Suprapubic skin (tissue), 4 donors: ENCODE results near the gene TADA1. TPM values are rescaled to one million over a fixed set of nuclear protein-coding genes. Genes with fewer than 3 reads are reported as not detected.

Experiments
- DNase-seq, 2 donors: peaks; one replicate each; pipeline ENCODE4 v3.0.0-alpha.2; 2019; ENCODE audit warnings: low spot score in 2 of 2
- H3K27ac ChIP-seq: fragments of 200-600 bp; sonication (generic); one replicate; pipeline ENCODE4 v1.5.1; 2019
- H3K27me3 ChIP-seq: fragments of 200-600 bp; sonication (generic); one replicate; pipeline ENCODE4 v1.5.1; 2019
- H3K36me3 ChIP-seq: fragments of 200-600 bp; sonication (generic); one replicate; pipeline ENCODE4 v1.5.1; 2019
- H3K4me1 ChIP-seq: fragments of 200-600 bp; sonication (generic); one replicate; pipeline ENCODE4 v1.5.1; 2019
- H3K4me3 ChIP-seq: fragments of 200-600 bp; sonication (generic); one replicate; pipeline ENCODE4 v1.5.1; 2019; ENCODE audit warnings: mild to moderate bottlenecking
- H3K9me3 ChIP-seq: fragments of 200-600 bp; sonication (generic); one replicate; pipeline ENCODE4 v1.5.1; 2019
- EP300 ChIP-seq: sonication (generic); formaldehyde crosslinking; IDR thresholded peaks from one replicate; pipeline ENCODE4 v1.6.1; 2017; ENCODE audit warnings: antibody characterized with exemption
- POLR2A ChIP-seq, 2 donors: fragments of 450-650 bp; IDR thresholded peaks; one replicate each; pipeline ENCODE4 v1.6.1; 2017; ENCODE audit warnings: antibody characterized with exemption in 2 of 2, mild to moderate bottlenecking in 2 of 2, moderate library complexity in 2 of 2
- POLR2AphosphoS5 ChIP-seq, 3 donors: sonication (generic); formaldehyde crosslinking; IDR thresholded peaks; one replicate each; pipeline ENCODE4 v1.6.1; 2017; ENCODE audit warnings: antibody characterized with exemption in 3 of 3
- WGBS: methylation state at CpG from one replicate; pipeline ENCODE4 v1.1.5; 2018; 5-methylcytosine and 5-hydroxymethylcytosine counted together
- total RNA-seq, 4 donors: library from RNA; depleted of rRNA; stranded (reverse); fragments of >200 nt; gene quantifications; one replicate each; pipeline ENCODE4 v1.1.0, GENCODE V29; 2016
- TF ChIP-seq, protein P1 (sequence below), 2 donors: fragments of 200-600 bp in 1 of 2; fragments of 450-650 bp in 1 of 2; sonication (generic) in 1 of 2; IDR thresholded peaks; one replicate each; pipeline ENCODE4 v1.5.1; 2016 to 2019; ENCODE audit warnings: antibody characterized with exemption in 2 of 2, mild to moderate bottlenecking in 1 of 2, moderate library complexity in 1 of 2

TADA1 gene
- total RNA-seq, 4 donors from 2014 or later: 11.3 to 14.3 (median 13.0) TPM

- Histone ChIP-seq H3K36me3 (peaks cover 87% of the 10 kb centered on the region), H3K9me3 (no peaks in the 10 kb centered on the region), H3K27ac (no peak overlapping the region), H3K4me1 (peaks cover 49% of the 10 kb centered on the region), H3K4me3 (no peak overlapping the region), H3K27me3 (no peaks in the 10 kb centered on the region)
- 55% methylated on average over 7 of the region's 7 CpGs for WGBS
- TF ChIP-seq EP300 (no peak), POLR2A (IDR thresholded peaks at IDR 0.05) (no peak)
- DNase-seq: no peak
Measured at GRCh38 chr1:166844791-166845190, 31.3 kb downstream of the TADA1 start.

- 70% methylated on average over 7 of the region's 7 CpGs for WGBS
- TF ChIP-seq POLR2A (IDR thresholded peaks at IDR 0.05): no peak
- no peaks in the 10 kb centered on the region for H3K9me3 ChIP-seq
- no peaks in the 10 kb centered on the region for H3K27me3 ChIP-seq
- H3K4me1 ChIP-seq: peaks cover 50% of the 10 kb centered on the region
- no peak for DNase-seq
- H3K4me3 ChIP-seq: no peak overlapping the region
- peaks cover 79% of the 10 kb centered on the region for H3K36me3 ChIP-seq
- H3K27ac ChIP-seq: no peak overlapping the region
Measured at GRCh38 chr1:166843769-166844596, 32.1 kb downstream of the TADA1 start.

DNA sequence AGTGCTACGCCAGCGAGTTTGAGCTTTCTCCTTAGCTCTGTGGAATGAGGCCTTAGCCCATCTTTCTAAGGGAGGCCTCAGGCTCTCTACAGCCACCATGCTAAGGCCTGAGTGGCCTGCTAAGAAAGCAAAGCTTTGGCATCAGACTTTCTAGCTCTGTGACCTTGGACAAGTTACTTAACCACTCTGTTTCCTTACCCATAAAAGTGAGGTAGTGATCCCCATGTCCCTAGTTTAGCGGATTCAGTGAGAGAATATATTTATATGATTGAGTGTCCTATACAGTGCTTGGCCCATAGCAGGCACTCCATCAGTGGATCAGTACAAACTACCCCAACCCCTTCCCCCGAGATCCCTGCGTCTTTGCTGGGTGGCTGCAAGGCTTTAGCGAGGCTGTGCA lies 32.7 kb downstream of the TADA1 start:
- Histone ChIP-seq H3K9me3 (no peaks in the 10 kb centered on the region), H3K27ac (no peak overlapping the region)
- WGBS: 96% methylated on average over 5 of the region's 6 CpGs

GRCh38 chr1:166840309-166841274 lies 35.5 kb downstream of the TADA1 start:
- TF ChIP-seq POLR2AphosphoS5 (IDR thresholded peaks at IDR 0.05) (no peak), EP300 (no peak), POLR2A (IDR thresholded peaks at IDR 0.05) (no peak)
- TF ChIP-seq, protein P1, sequence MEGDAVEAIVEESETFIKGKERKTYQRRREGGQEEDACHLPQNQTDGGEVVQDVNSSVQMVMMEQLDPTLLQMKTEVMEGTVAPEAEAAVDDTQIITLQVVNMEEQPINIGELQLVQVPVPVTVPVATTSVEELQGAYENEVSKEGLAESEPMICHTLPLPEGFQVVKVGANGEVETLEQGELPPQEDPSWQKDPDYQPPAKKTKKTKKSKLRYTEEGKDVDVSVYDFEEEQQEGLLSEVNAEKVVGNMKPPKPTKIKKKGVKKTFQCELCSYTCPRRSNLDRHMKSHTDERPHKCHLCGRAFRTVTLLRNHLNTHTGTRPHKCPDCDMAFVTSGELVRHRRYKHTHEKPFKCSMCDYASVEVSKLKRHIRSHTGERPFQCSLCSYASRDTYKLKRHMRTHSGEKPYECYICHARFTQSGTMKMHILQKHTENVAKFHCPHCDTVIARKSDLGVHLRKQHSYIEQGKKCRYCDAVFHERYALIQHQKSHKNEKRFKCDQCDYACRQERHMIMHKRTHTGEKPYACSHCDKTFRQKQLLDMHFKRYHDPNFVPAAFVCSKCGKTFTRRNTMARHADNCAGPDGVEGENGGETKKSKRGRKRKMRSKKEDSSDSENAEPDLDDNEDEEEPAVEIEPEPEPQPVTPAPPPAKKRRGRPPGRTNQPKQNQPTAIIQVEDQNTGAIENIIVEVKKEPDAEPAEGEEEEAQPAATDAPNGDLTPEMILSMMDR (IDR thresholded peaks at IDR 0.05): no peak
- no peak for DNase-seq
- Histone ChIP-seq H3K27me3 (no peaks in the 10 kb centered on the region), H3K27ac (peak overlapping the region; percentile 88), H3K4me3 (peak overlapping the region; percentile 75), H3K4me1 (peaks cover 59% of the 10 kb centered on the region), H3K9me3 (no peaks in the 10 kb centered on the region), H3K36me3 (peaks cover 45% of the 10 kb centered on the region)
- WGBS: 32% methylated on average over 15 of the region's 16 CpGs

More for the DNA sequence above, 32.7 kb downstream of the TADA1 start:
- Histone ChIP-seq H3K4me3 (no peak overlapping the region), H3K36me3 (peaks cover 73% of the 10 kb centered on the region), H3K4me1 (peaks cover 56% of the 10 kb centered on the region), H3K27me3 (no peaks in the 10 kb centered on the region)
- no peak for DNase-seq
- TF ChIP-seq POLR2AphosphoS5 (IDR thresholded peaks at IDR 0.05) (no peak), EP300 (no peak), POLR2A (IDR thresholded peaks at IDR 0.05) (no peak)
- TF ChIP-seq, protein P1 (IDR thresholded peaks at IDR 0.05): no peak

DNA sequence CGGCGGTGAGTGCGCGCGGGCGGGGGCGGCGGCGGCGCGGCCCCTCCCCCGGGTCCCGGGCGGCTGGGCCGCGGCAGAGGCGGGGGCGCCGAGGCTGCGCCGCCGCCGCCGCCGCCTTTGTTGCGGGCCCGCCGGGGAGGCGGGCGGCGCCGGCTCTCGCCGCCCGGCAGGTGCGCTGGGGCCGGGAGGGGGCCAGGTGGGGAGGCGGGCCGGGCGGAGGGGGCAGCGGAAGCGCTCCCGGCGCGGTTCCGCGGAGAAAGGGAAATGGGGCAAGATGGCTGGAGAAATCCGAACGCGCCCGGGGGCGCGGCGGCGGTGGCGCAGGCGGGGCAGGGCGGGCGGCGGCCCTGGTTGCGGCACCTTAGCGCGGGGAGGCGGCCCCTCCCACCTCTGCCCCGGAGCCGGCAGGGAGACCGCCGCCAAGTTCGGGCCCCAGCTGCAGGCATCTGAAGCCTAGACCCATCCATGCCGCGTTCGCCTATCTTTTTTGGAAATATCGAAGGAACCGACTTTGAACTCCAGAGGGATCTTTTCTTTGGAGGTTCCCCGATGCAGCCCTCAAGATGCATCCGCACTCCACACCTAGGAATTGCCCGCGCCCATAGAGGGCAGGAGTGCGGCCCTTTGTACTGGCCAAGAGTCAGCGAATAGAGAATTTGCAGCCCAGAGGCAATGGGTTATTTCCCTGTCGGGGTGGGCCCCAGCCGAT lies 36.3 kb downstream of the TADA1 start:
- H3K27me3 ChIP-seq: no peaks in the 10 kb centered on the region
- DNase-seq: peak in 1 of 2 donors; percentile 81
- H3K4me3 ChIP-seq: peak overlapping the region; percentile 75
- peak overlapping the region; percentile 88 for H3K27ac ChIP-seq
- H3K9me3 ChIP-seq: no peaks in the 10 kb centered on the region
- WGBS: 2% methylated on average over 19 of the region's 82 CpGs
- peaks cover 37% of the 10 kb centered on the region for H3K36me3 ChIP-seq
- peaks cover 54% of the 10 kb centered on the region for H3K4me1 ChIP-seq
- no peak for TF ChIP-seq EP300
- TF ChIP-seq POLR2A (IDR thresholded peaks at IDR 0.05): no peak
- no peak for TF ChIP-seq POLR2AphosphoS5 (IDR thresholded peaks at IDR 0.05)
- TF ChIP-seq, protein P1 (IDR thresholded peaks at IDR 0.05): no peak
